HUES6 (cell line): Measurements from ENCODE around the gene HEXIM1.

Experiments used
- H3K27ac ChIP-seq: 2 replicates; pipeline ENCODE4 v1.7.0; 2013; ENCODE audit warnings: low read depth, mild to moderate bottlenecking, low read length, inconsistent platforms
- H3K27me3 ChIP-seq: 2 replicates; pipeline ENCODE4 v1.6.1; 2013; ENCODE audit warnings: low read length; ENCODE audit not compliant: control insufficient read depth, insufficient read depth
- H3K36me3 ChIP-seq: 2 replicates; pipeline ENCODE4 v1.6.1; 2013; ENCODE audit warnings: low read length; ENCODE audit not compliant: control insufficient read depth, insufficient read depth
- H3K4me1 ChIP-seq: 2 replicates; pipeline ENCODE4 v1.6.1; 2013; ENCODE audit warnings: low read length; ENCODE audit not compliant: control insufficient read depth, insufficient read depth
- H3K4me3 ChIP-seq: 2 replicates; pipeline ENCODE4 v1.5.1; 2013; ENCODE audit warnings: low read depth, low read length
- H3K9ac ChIP-seq: one replicate; pipeline ENCODE4 v1.6.1; 2013; ENCODE audit warnings: mild to moderate bottlenecking, low read length
- H3K9me3 ChIP-seq: 2 replicates; pipeline ENCODE4 v1.6.1; 2013; ENCODE audit warnings: low read depth, low read length; ENCODE audit not compliant: control insufficient read depth, insufficient read depth

The HEXIM1 gene

GRCh38 chr17:45143094-45143670 is 5.1 kb upstream of the HEXIM1 start:
- no peaks in the 10 kb centered on the region for H3K27me3 ChIP-seq
- peak overlapping the region; percentile 18; the same call in 1 of the 2 replicates for H3K27ac ChIP-seq
- peak overlapping the region; percentile 50 for H3K9ac ChIP-seq
- peak overlapping the region; percentile 63 for H3K4me3 ChIP-seq
- H3K36me3 ChIP-seq: no peaks in the 10 kb centered on the region
- H3K9me3 ChIP-seq: no peaks in the 10 kb centered on the region
- H3K4me1 ChIP-seq: peaks cover 36% of the 10 kb centered on the region

- H3K27ac ChIP-seq: peak overlapping the region; percentile 18; the same call in 1 of the 2 replicates
- H3K36me3 ChIP-seq: no peaks in the 10 kb centered on the region
- no peaks in the 10 kb centered on the region for H3K9me3 ChIP-seq
- peak overlapping the region; percentile 50 for H3K9ac ChIP-seq
- H3K4me1 ChIP-seq: peaks cover 36% of the 10 kb centered on the region
- H3K4me3 ChIP-seq: peak overlapping the region; percentile 63
- no peaks in the 10 kb centered on the region for H3K27me3 ChIP-seq
Measured at GRCh38 chr17:45143767-45144198, 4.5 kb upstream of the HEXIM1 start.

GRCh38 chr17:45144199-45145034 is 3.9 kb upstream of the HEXIM1 start:
- Histone ChIP-seq H3K36me3 (no peaks in the 10 kb centered on the region), H3K4me3 (peak overlapping the region; percentile 63), H3K9me3 (no peaks in the 10 kb centered on the region), H3K4me1 (peaks cover 32% of the 10 kb centered on the region), H3K27ac (peak overlapping the region; percentile 60; the same call in 1 of the 2 replicates), H3K9ac (peak overlapping the region; percentile 50), H3K27me3 (no peaks in the 10 kb centered on the region)

- H3K36me3 ChIP-seq: no peaks in the 10 kb centered on the region
- H3K9ac ChIP-seq: peak overlapping the region; percentile 17
- H3K4me1 ChIP-seq: peaks cover 29% of the 10 kb centered on the region
- H3K4me3 ChIP-seq: peak overlapping the region; percentile 63
- peak overlapping the region; percentile 60; the same call in 1 of the 2 replicates for H3K27ac ChIP-seq
- no peaks in the 10 kb centered on the region for H3K9me3 ChIP-seq
- no peaks in the 10 kb centered on the region for H3K27me3 ChIP-seq
Measured at GRCh38 chr17:45145035-45145389, 3.3 kb upstream of the HEXIM1 start.

- no peak overlapping the region for H3K4me3 ChIP-seq
- no peaks in the 10 kb centered on the region for H3K36me3 ChIP-seq
- H3K27ac ChIP-seq: no peak overlapping the region
- H3K9ac ChIP-seq: no peak overlapping the region
- no peaks in the 10 kb centered on the region for H3K27me3 ChIP-seq
- no peaks in the 10 kb centered on the region for H3K9me3 ChIP-seq
- peaks cover 29% of the 10 kb centered on the region for H3K4me1 ChIP-seq
Measured at GRCh38 chr17:45146166-45146565, 2.1 kb upstream of the HEXIM1 start.

- H3K9ac ChIP-seq: peak overlapping the region; percentile 98
- H3K4me1 ChIP-seq: peaks cover 29% of the 10 kb centered on the region
- no peaks in the 10 kb centered on the region for H3K9me3 ChIP-seq
- H3K36me3 ChIP-seq: no peaks in the 10 kb centered on the region
- peak overlapping the region; percentile 72 for H3K4me3 ChIP-seq
- H3K27ac ChIP-seq: peak overlapping the region; percentile 98
- no peaks in the 10 kb centered on the region for H3K27me3 ChIP-seq
Measured at GRCh38 chr17:45146592-45146889, 1.7 kb upstream of the HEXIM1 start.

- Histone ChIP-seq H3K27ac (peak overlapping the region; percentile 98), H3K9me3 (no peaks in the 10 kb centered on the region), H3K9ac (peak overlapping the region; percentile 98), H3K27me3 (no peaks in the 10 kb centered on the region), H3K36me3 (no peaks in the 10 kb centered on the region), H3K4me1 (peaks cover 29% of the 10 kb centered on the region), H3K4me3 (peak overlapping the region; percentile 72)
Measured at GRCh38 chr17:45146890-45147580, 1.2 kb upstream of the HEXIM1 start.

- H3K4me1 ChIP-seq: peaks cover 29% of the 10 kb centered on the region
- H3K27me3 ChIP-seq: no peaks in the 10 kb centered on the region
- H3K9me3 ChIP-seq: no peaks in the 10 kb centered on the region
- H3K36me3 ChIP-seq: no peaks in the 10 kb centered on the region
- peak overlapping the region; percentile 72 for H3K4me3 ChIP-seq
- peak overlapping the region; percentile 98 for H3K9ac ChIP-seq
- peak overlapping the region; percentile 98 for H3K27ac ChIP-seq
Measured at GRCh38 chr17:45147581-45148182, 593 bp upstream of the HEXIM1 start.

GRCh38 chr17:45149037-45149668 is 878 bp downstream of the HEXIM1 start:
- Histone ChIP-seq H3K27ac (no peak overlapping the region; the same call in 1 of the 2 replicates), H3K4me3 (peak overlapping the region; percentile 93), H3K36me3 (no peaks in the 10 kb centered on the region), H3K9ac (peak overlapping the region; percentile 85), H3K27me3 (no peaks in the 10 kb centered on the region), H3K9me3 (no peaks in the 10 kb centered on the region), H3K4me1 (peaks cover 17% of the 10 kb centered on the region)
